Activated CD8-positive, alpha-beta memory T cell treated with anti-CD3 and anti-CD28 coated beads for 4 hours (primary cell): ENCODE measurements around the gene SOX6.

Source experiments
- DNase-seq, 2 donors: peaks; one replicate each; pipeline ENCODE4 v3.0.0-alpha.2; 2020; ENCODE audit warnings: low read depth in 2 of 2

The SOX6 gene

GRCh38 chr11:16364254-16364653 lies 7.9 kb upstream of the SOX6 start:
- DNase-seq = no peak

- DNase-seq = no peak
Measured at GRCh38 chr11:16363706-16364105, 7.4 kb upstream of the SOX6 start.

GRCh38 chr11:16361108-16361865 lies 4.9 kb upstream of the SOX6 start:
- DNase-seq = no peak

GRCh38 chr11:16359369-16359768 lies 3.0 kb upstream of the SOX6 start:
- no peak for DNase-seq

GRCh38 chr11:16358726-16359125 lies 2.4 kb upstream of the SOX6 start:
- DNase-seq = no peak

GRCh38 chr11:16357775-16358174 lies 1.4 kb upstream of the SOX6 start:
- no peak for DNase-seq

GRCh38 chr11:16356761-16357393 lies 531 bp upstream of the SOX6 start:
- no peak for DNase-seq

GRCh38 chr11:16352707-16353106 lies 3.6 kb downstream of the SOX6 start:
- DNase-seq = no peak

GRCh38 chr11:16350125-16350524 lies 6.2 kb downstream of the SOX6 start:
- DNase-seq = no peak

GRCh38 chr11:16347928-16348685 lies 8.2 kb downstream of the SOX6 start:
- no peak for DNase-seq

GRCh38 chr11:16346975-16347374 lies 9.4 kb downstream of the SOX6 start:
- DNase-seq = no peak

- no peak for DNase-seq
Measured at GRCh38 chr11:16341853-16342252, 14.5 kb downstream of the SOX6 start.

GRCh38 chr11:16338393-16338792 lies 18.0 kb downstream of the SOX6 start:
- no peak for DNase-seq

- DNase-seq = no peak
Measured at GRCh38 chr11:16337421-16338213, 18.7 kb downstream of the SOX6 start.

GRCh38 chr11:16336721-16337120 lies 19.6 kb downstream of the SOX6 start:
- no peak for DNase-seq

GRCh38 chr11:16336204-16336603 lies 20.1 kb downstream of the SOX6 start:
- no peak for DNase-seq

GRCh38 chr11:16335236-16335962 lies 20.9 kb downstream of the SOX6 start:
- no peak for DNase-seq

- DNase-seq = no peak
Measured at GRCh38 chr11:16326679-16327297, 29.6 kb downstream of the SOX6 start.

- DNase-seq = no peak
Measured at GRCh38 chr11:16322190-16322589, 34.2 kb downstream of the SOX6 start.

- DNase-seq = no peak
Measured at GRCh38 chr11:16321148-16321547, 35.2 kb downstream of the SOX6 start.

- no peak for DNase-seq
Measured at GRCh38 chr11:16318320-16318719, 38.0 kb downstream of the SOX6 start.
